ENCODE measurements around the gene APBB2. TPM values are rescaled to one million over a fixed set of nuclear protein-coding genes. Genes with fewer than 3 reads are reported as not detected.

Gene APBB2
- total RNA-seq, 2 donors from 2014 or later, result 17.4 to 56.6 TPM

DNA sequence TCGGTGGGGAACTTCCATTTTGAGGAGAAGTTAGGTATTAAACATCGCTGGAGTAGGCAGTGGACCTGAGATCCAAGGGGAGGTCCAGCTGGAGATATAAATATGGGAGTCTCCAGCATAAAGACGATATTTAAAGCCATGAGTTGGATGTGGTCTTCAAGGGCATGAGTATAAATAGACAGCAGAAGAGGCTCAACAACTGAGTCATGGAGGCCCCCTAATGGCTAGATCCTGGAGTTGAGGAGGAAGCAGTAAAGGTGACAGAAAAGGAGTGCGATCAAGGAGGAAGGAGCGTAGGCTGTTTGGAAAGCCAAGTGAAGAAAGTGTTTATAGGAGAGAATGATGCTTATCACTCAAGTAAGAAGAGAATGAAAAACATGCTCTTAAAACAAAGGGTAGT is 18.1 kb upstream of the APBB2 start:
- Histone ChIP-seq H3K4me1 (replicated peaks) (no peaks in the 10 kb centered on the region), H3K36me3 (no peaks in the 10 kb centered on the region), H3K4me3 (no peak overlapping the region), H3K9me3 (no peaks in the 10 kb centered on the region), H3K27me3 (replicated peaks; ENCODE audit: insufficient read depth) (no peaks in the 10 kb centered on the region), H3K27ac (no peak overlapping the region)
- no peak for TF ChIP-seq POLR2A (IDR thresholded peaks at IDR 0.05)
- WGBS, result 93% methylated on average over 5 of the region's 5 CpGs
- intact Hi-C loops (cut with DNase I), result no loop called here
- DNase-seq (ENCODE audit: low spot score), result no peak

GRCh38 chr4:41227902-41228301 is 13.6 kb upstream of the APBB2 start:
- no peak overlapping the region for H3K27ac ChIP-seq
- H3K27me3 ChIP-seq (replicated peaks; ENCODE audit: insufficient read depth), result no peaks in the 10 kb centered on the region
- intact Hi-C loops (cut with DNase I), result no loop called here
- no peaks in the 10 kb centered on the region for H3K4me1 ChIP-seq (replicated peaks)
- H3K36me3 ChIP-seq, result no peaks in the 10 kb centered on the region
- no peaks in the 10 kb centered on the region for H3K9me3 ChIP-seq
- DNase-seq (ENCODE audit: low spot score), result no peak
- 86% methylated on average over 4 of the region's 4 CpGs for WGBS
- no peak for TF ChIP-seq CTCF (IDR thresholded peaks at IDR 0.05)
- no peak for TF ChIP-seq POLR2AphosphoS5 (IDR thresholded peaks at IDR 0.05)
- TF ChIP-seq POLR2A (IDR thresholded peaks at IDR 0.05), result no peak
- no peak overlapping the region for H3K4me3 ChIP-seq

DNA sequence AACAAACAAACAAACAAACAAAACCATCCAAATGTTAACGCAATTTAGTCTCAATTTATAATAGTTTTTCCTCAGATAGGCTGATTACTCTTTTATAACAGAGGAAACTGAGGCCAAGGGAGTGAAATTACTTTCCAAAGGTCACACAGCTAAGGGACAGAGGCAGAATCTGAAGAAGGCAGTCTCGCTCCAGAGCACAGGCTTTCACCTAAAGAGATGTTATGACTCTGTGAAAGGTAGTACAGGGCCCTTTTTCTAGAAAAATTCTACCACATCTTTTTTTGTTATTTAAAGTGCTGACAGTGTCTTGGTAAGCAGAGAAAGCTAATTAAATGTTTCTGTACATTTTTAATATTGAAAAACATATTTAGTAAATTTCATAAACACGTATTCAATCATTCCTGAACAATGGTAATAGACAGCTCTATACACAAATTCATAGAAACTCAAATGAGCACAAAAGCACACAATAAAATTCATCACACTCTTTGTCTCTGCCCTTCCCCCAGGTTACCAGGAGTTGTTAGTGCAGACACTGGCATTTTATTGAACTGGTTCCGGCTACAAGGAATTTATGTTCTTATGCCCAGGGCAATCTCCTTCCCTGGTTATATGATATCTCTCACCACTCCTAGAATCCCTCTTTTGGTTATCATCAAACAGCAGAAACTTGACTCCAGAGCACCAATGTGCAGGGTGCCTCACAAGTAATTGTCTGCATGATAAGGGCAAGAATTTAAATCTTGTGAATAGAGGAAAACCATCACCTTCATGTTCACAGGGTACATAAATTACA is 7.7 kb upstream of the APBB2 start:
- Histone ChIP-seq H3K4me1 (replicated peaks) (no peaks in the 10 kb centered on the region), H3K36me3 (no peaks in the 10 kb centered on the region), H3K9me3 (no peaks in the 10 kb centered on the region), H3K27ac (no peak overlapping the region), H3K4me3 (no peak overlapping the region), H3K27me3 (replicated peaks; ENCODE audit: insufficient read depth) (no peaks in the 10 kb centered on the region)
- intact Hi-C loops (cut with DNase I), result no loop called here
- no peak for DNase-seq (ENCODE audit: low spot score)
- TF ChIP-seq POLR2AphosphoS5 (IDR thresholded peaks at IDR 0.05), result no peak
- TF ChIP-seq CTCF (IDR thresholded peaks at IDR 0.05), result no peak
- no peak for TF ChIP-seq POLR2A (IDR thresholded peaks at IDR 0.05)
- 70% methylated on average over 4 of the region's 4 CpGs for WGBS

DNA sequence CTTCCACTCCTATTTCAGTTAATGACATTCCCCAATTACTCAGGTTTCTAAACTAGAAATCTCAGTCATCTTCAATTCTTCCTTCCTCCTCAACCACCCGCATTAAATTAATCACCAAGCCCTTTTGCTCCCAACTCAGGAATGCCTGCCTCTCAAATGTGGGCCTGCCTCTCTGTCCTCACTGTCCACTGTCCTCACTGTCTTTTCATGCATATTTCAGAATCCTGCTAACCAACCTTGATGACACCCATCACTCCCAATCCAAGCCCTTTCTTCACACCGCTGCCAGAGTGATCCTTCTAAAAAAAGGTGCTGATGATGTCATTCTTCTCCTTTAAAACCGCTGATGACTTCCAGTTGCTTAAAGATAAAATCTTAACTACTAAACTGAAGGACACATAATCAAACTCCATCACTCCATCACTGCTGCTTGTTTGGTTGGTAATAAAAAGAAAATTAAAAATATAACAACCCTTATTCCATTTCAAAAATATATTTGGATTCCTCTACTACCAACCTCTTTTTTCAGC is 5.1 kb upstream of the APBB2 start:
- no peak overlapping the region for H3K4me3 ChIP-seq
- intact Hi-C loops (cut with DNase I), result loop anchor here (10.0 kb wide), 3 partner anchors 155 to 1165 kb away; partner anchors contain the start of genes N4BP2 and NSUN7
- no peak for DNase-seq (ENCODE audit: low spot score)
- no peaks in the 10 kb centered on the region for H3K27me3 ChIP-seq (replicated peaks; ENCODE audit: insufficient read depth)
- no peak for TF ChIP-seq POLR2A (IDR thresholded peaks at IDR 0.05)
- no peak for TF ChIP-seq CTCF (IDR thresholded peaks at IDR 0.05)
- no peak for TF ChIP-seq POLR2AphosphoS5 (IDR thresholded peaks at IDR 0.05)
- no peaks in the 10 kb centered on the region for H3K9me3 ChIP-seq
- peaks cover 2% of the 10 kb centered on the region for H3K4me1 ChIP-seq (replicated peaks)
- H3K27ac ChIP-seq, result no peak overlapping the region
- no peaks in the 10 kb centered on the region for H3K36me3 ChIP-seq
- 72% methylated on average over 3 of the region's 3 CpGs for WGBS

- intact Hi-C loops (cut with DNase I), result loop anchor here (10.0 kb wide), 3 partner anchors 154 to 1164 kb away; partner anchors contain the start of genes N4BP2 and NSUN7
- H3K4me1 ChIP-seq (replicated peaks), result peaks cover 2% of the 10 kb centered on the region
- no peak overlapping the region for H3K27ac ChIP-seq
- H3K9me3 ChIP-seq, result no peaks in the 10 kb centered on the region
- WGBS, result 96% methylated on average over 3 of the region's 3 CpGs
- no peaks in the 10 kb centered on the region for H3K27me3 ChIP-seq (replicated peaks; ENCODE audit: insufficient read depth)
- TF ChIP-seq POLR2A (IDR thresholded peaks at IDR 0.05) (no peak), POLR2AphosphoS5 (IDR thresholded peaks at IDR 0.05) (no peak), CTCF (IDR thresholded peaks at IDR 0.05) (no peak)
- DNase-seq (ENCODE audit: low spot score), result no peak
- H3K4me3 ChIP-seq, result no peak overlapping the region
- no peaks in the 10 kb centered on the region for H3K36me3 ChIP-seq
Observed at GRCh38 chr4:41218703-41219102, 4.4 kb upstream of the APBB2 start.

Data from prostate gland (tissue), 2 donors.